Dermis microvascular lymphatic vessel endothelial cell (primary cell): ENCODE data around the gene NTSR2. TPM values are rescaled to one million over a fixed set of nuclear protein-coding genes. Genes with fewer than 3 reads are reported as not detected.
"Not testable (repeated sequence)": the region's sequence is repeated elsewhere in the genome, so short reads cannot be mapped to it uniquely, and the experiment has no call there.

Source experiments
- DNase-seq, 2 donors: peaks; one replicate each; pipeline versions ENCODE4 v3.0.0 to v3.0.0-alpha.2; 2010; ENCODE audit warnings: low read depth in 2 of 2
- total RNA-seq: library from RNA; depleted of rRNA; stranded (reverse); fragments of >200 nt; gene quantifications from 2 replicates; pipeline ENCODE4 v1.2.1, GENCODE V29; 2014

Gene NTSR2
- total RNA-seq, 1 donor from 2014 or later, result not detected

GRCh38 chr2:11679486-11680181, 9.6 kb upstream of the NTSR2 start:
- DNase-seq, result no peak

GRCh38 chr2:11679016-11679415, 9.0 kb upstream of the NTSR2 start:
- DNase-seq, result no peak

- no peak for DNase-seq
Observed at GRCh38 chr2:11678306-11678960, 8.4 kb upstream of the NTSR2 start.

GRCh38 chr2:11677136-11678055, 7.4 kb upstream of the NTSR2 start:
- DNase-seq, result no peak

GRCh38 chr2:11676640-11677039, 6.6 kb upstream of the NTSR2 start:
- no peak for DNase-seq

- no peak for DNase-seq
Observed at GRCh38 chr2:11675423-11676112, 5.6 kb upstream of the NTSR2 start.

- DNase-seq, result no peak
Observed at GRCh38 chr2:11674983-11675382, 5.0 kb upstream of the NTSR2 start.

- no peak for DNase-seq
Observed at GRCh38 chr2:11672407-11672806, 2.4 kb upstream of the NTSR2 start.

GRCh38 chr2:11667866-11668637, 1.9 kb downstream of the NTSR2 start:
- no peak for DNase-seq

- DNase-seq, result no peak
Observed at GRCh38 chr2:11667194-11667593, 2.8 kb downstream of the NTSR2 start.

GRCh38 chr2:11665510-11666362, 4.3 kb downstream of the NTSR2 start:
- DNase-seq, result no peak

- DNase-seq, result no peak
Observed at GRCh38 chr2:11665028-11665427, 5.0 kb downstream of the NTSR2 start.

- no peak for DNase-seq
Observed at GRCh38 chr2:11663427-11663826, 6.6 kb downstream of the NTSR2 start.

- no peak for DNase-seq
Observed at GRCh38 chr2:11662882-11663281, 7.1 kb downstream of the NTSR2 start.

GRCh38 chr2:11661891-11662435, 8.0 kb downstream of the NTSR2 start:
- DNase-seq, result no peak

GRCh38 chr2:11660396-11660795, 9.6 kb downstream of the NTSR2 start:
- DNase-seq, result not testable (repeated sequence)

GRCh38 chr2:11659851-11660250, 10.1 kb downstream of the NTSR2 start:
- DNase-seq, result no peak

GRCh38 chr2:11659115-11659475, 10.9 kb downstream of the NTSR2 start:
- no peak for DNase-seq

- DNase-seq, result no peak
Observed at GRCh38 chr2:11658208-11659114, 11.5 kb downstream of the NTSR2 start.
